NCI-H1417 treated with DMSO at 0.1 percent for 48 hours (cell line): Measurements from ENCODE around the gene CPXM2.

Experiments
- DNase-seq: peaks from one replicate; lab custom pipeline; 2025; lab: John Stamatoyannopoulos, UW

The CPXM2 gene

GRCh38 chr10:123891144-123892071, at the start of gene CPXM2:
Gene CPXM2 (minus strand): TSS chr10:123891807. CDS start chr10:123891659, 148 bp downstream.
- no peak for DNase-seq

- DNase-seq, result no peak
Observed at GRCh38 chr10:123939591-123939990, 48.0 kb upstream of the CPXM2 start.

- no peak for DNase-seq
Observed at GRCh38 chr10:123938890-123939289, 47.3 kb upstream of the CPXM2 start.

- no peak for DNase-seq
Observed at GRCh38 chr10:123936426-123936825, 44.8 kb upstream of the CPXM2 start.

- DNase-seq, result no peak
Observed at GRCh38 chr10:123935680-123936079, 44.1 kb upstream of the CPXM2 start.

- DNase-seq, result no peak
Observed at GRCh38 chr10:123934846-123935245, 43.2 kb upstream of the CPXM2 start.

- DNase-seq, result no peak
Observed at GRCh38 chr10:123930340-123931001, 38.9 kb upstream of the CPXM2 start.

GRCh38 chr10:123929791-123930190, 38.2 kb upstream of the CPXM2 start:
- no peak for DNase-seq

GRCh38 chr10:123928427-123928826, 36.8 kb upstream of the CPXM2 start:
- no peak for DNase-seq

GRCh38 chr10:123926401-123927264, 35.0 kb upstream of the CPXM2 start:
- DNase-seq, result no peak

- no peak for DNase-seq
Observed at GRCh38 chr10:123922126-123922525, 30.5 kb upstream of the CPXM2 start.

- no peak for DNase-seq
Observed at GRCh38 chr10:123916775-123917174, 25.2 kb upstream of the CPXM2 start.

- DNase-seq, result no peak
Observed at GRCh38 chr10:123913688-123914268, 22.2 kb upstream of the CPXM2 start.

GRCh38 chr10:123912871-123913270, 21.3 kb upstream of the CPXM2 start:
- no peak for DNase-seq

- no peak for DNase-seq
Observed at GRCh38 chr10:123912466-123912865, 20.9 kb upstream of the CPXM2 start.

- peak; percentile 12 for DNase-seq
Observed at GRCh38 chr10:123911866-123912265, 20.3 kb upstream of the CPXM2 start.

GRCh38 chr10:123909866-123910265, 18.3 kb upstream of the CPXM2 start:
- DNase-seq, result no peak

GRCh38 chr10:123909426-123909825, 17.8 kb upstream of the CPXM2 start:
- DNase-seq, result no peak

GRCh38 chr10:123908379-123908778, 16.8 kb upstream of the CPXM2 start:
- DNase-seq, result no peak

GRCh38 chr10:123906884-123907652, 15.5 kb upstream of the CPXM2 start:
- no peak for DNase-seq

GRCh38 chr10:123906296-123906695, 14.7 kb upstream of the CPXM2 start:
- DNase-seq, result no peak
